HG02943 (cell line): Measurements from ENCODE around the gene HEATR5B.
A peak's percentile ranks its signal among the peaks of the same experiment; 100 is the strongest.
"Not testable (repeated sequence)": the region's sequence is repeated elsewhere in the genome, so short reads cannot be mapped to it uniquely, and the experiment has no call there.

Experiments used
- ATAC-seq: cut with Tn5 transposase; IDR thresholded peaks from one replicate; pipeline ENCODE4 v1.9.1; 2021; ENCODE audit warnings: mild to moderate bottlenecking, low read depth, moderate library complexity; ENCODE audit not compliant: unreplicated experiment

HEATR5B gene

DNA sequence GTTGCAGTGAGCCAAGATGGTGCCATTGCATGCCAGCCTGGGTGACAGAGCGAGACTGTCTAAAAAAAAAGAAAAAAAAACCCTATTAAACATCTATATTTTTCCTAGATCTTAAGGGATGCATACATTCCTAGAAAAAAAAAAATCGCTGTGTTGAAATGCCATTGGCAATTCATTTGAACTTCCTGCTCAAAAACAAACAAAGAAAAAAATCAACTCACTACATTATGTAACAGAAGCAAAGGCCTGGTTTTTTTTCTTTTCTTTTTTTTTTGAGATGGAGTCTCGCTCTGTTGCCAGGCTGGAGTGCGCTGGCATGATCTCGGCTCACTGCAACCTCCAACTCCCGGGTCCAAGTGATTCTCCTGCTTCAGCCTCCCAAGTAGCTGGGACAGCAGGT lies 96.2 kb downstream of the HEATR5B start:
- no peak for ATAC-seq

DNA sequence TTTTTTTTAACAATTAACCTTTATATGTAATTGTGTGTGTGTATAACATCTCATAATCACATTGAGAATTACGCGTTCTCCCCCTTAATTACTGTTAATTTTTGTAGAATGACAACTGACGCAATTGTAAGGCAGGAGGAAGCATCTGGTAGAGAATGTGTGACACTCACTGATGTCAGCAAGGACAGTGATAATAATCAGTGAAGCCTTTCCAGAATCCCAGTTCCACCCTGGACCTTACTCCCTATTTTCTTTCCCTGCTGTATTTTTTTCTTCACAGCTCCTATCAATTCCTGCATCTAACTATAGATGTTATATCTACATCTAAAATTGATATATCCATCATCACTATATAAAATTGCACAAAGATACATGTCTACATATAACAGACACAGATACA lies 101.7 kb downstream of the HEATR5B start:
- ATAC-seq, result no peak

DNA sequence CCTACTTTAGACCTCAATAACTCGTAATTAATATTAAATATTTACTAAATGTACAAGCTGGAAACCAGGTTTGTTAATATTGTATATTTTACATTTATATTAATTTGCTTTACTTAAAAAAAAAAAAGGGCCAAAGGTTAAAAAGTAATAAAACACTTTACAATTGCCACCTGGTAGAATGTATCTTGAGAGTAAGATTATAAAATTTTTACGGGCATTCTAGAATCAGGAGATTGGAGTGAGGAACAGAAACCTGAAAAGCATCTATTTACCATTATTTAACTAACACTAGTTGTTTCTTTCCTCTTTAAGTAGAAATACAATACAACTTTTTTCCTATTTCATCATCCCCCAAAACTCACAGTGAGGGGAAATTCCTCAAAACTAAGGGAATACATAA lies 102.3 kb downstream of the HEATR5B start:
- ATAC-seq, result no peak

DNA sequence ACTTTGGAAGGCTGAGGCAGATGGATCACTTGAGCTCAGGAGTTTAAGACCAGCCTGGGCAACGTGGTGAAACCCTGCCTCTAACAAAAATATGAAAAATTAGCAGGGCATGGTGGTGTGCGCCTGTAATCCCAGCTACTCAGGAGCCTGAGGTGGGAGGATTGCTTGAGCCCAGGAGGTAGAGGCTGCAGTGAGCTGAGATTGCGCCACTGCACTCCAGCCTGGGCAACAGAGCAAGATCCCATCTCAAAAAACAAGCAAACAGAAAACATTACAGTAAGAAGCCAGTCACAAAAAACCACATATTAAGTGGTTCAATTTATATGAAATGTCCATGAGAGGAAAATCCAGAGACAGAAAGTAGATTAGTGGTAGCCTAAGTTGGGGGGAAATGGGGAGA lies 105.2 kb downstream of the HEATR5B start:
- ATAC-seq, result not testable (repeated sequence)

DNA sequence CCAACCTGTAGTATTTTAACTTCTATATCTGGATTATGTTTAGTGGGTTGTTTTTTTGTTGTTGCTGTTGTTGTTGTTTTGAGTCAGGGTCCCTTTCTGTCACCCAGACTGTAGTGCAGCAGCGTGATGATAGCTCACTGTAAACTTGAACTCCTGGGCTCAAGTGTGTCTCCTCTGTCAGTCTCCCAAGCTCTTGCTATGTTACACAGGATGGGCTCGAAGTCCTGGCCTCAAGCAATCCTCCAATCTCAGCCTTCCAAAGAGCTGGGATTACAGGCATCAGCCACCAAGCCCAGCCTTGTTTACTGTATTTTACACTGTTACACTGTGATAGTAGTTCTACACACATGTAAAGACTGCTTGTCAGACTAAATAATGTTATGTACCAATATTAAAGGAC lies 108.1 kb downstream of the HEATR5B start:
- ATAC-seq, result no peak

DNA sequence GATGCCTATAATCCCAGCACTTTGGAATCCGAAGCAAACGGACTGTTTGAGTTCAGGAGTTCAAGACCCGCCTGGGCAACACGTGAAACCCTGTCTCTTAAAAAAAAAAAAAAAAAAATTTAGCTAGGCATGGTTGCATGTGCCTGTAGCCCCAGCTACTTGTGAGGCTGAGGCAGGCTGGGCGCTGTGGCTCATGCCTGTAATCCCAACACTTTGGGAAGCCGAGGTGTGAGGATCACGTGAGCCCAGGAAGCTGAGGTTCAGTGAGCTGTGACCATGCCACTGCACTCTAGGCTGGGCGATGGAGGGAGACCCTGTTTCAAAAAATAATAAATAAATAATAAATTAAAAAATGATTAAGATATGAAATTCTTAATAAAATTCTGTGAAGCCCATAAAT lies 108.9 kb downstream of the HEATR5B start:
- no peak for ATAC-seq

DNA sequence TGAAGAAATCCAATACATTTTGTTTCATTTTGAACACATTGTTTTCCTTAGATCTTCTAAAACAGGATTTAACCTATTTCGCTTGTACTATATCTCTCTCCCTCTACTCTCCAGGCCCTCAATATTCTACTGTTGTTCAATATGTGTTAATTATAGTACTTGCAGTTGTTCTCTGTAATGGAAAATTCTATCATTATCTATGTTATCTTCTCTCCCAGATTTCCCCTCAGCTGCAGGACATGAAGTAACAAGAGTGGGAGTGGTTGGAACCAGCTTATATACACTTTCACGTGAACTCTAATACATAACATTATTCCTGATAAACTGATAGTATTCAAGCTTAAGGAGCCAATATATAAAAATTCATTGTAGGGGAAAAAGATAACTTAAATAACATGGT lies 110.9 kb downstream of the HEATR5B start:
- no peak for ATAC-seq

DNA sequence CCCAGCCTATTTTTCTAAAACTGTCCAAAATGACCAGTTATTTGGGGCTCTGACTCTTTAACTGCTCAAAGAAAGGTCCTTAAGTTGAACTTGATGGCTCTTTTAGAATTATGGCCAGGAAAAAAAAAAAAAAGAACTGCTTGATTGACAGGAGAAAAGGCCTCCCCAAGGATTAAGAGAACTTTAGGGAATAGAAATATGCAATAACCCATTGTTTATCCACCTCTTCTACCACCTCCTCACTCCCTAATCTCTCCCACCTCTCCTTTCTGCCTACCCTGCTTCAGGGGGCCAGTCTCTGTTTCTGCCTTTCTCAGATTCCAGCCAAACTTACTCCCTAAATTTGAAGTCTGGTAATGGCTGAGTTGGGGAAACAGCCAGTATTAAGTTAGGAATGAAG lies 112.2 kb downstream of the HEATR5B start:
- ATAC-seq, result no peak

DNA sequence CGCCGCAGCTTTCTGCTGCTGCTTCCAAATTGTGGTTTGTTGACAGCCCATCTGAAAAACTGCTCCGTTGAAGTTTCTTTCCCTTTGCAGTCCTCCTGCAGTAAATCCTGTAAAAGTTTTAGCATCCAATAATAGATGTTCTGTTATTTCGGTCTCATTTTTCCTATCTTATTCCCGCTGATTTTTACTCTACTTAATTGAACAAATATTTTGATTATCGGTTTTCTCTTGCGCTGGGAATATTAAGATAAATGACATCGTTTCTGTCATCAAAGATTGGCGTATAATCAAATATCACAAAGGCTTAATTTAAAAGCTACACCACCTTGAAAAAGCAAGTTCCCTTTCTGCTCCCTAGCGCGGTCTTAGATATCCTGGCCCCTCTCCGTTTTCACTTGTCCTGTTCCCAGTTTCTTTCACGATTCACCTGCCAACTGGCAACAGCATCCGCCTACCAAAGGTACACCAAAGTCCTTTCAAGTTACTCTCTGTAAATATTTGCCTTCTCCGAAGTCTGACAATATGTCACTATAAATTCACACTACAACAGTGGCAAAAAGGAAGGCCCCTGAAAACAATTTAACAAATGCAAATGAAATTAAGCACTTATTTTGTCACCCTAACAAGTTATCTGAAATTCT lies 116.8 kb downstream of the HEATR5B start:
- ATAC-seq, result no peak

DNA sequence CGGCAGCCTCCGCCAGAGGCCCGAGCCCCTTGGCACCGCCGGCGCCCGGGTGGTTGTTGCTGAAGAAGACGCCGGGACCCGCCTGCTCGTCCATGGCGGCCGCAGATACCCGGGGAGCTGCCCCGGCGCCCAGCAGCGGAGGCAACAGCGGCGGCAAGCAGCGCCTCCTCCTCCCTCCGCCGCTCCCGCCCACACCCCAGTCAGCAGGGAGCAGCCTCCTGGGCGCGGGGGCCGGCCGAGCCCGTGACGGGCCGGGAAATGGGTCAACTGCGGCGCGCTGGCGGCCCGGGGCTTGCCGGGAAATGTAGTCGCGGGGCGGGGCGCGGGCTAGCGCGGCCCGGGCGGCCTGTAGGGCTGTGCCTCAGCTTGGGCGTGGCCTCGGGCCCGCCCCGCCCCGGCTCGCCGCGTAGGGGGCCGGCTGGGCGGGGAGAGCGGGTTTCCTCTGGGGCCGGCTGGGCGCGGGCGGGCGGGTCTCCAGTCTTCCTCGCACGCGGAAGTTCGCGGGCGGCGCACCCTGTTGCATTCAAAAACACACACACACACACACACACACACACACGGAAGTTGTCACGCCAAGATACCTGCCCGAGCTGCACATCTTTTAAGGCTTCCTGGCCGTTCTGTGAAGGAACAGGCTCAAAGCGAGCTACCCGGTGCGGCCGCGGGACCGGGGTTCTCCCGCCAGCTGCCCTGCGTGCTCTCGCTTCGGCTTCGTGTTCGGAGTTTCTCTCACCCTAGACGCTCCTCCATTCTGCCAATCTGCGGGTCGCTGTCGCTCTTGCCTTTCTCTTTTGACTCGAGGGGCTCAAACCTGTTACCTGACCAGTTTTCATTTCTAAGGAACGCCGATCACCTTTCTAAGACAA lies 117.6 kb downstream of the HEATR5B start, which contains the start of gene STRN:
Gene STRN (minus strand): TSS at position 167 of the 866 bp plus-strand sequence. CDS start 73 bp downstream, at position 94.
- peak; percentile 95 for ATAC-seq

DNA sequence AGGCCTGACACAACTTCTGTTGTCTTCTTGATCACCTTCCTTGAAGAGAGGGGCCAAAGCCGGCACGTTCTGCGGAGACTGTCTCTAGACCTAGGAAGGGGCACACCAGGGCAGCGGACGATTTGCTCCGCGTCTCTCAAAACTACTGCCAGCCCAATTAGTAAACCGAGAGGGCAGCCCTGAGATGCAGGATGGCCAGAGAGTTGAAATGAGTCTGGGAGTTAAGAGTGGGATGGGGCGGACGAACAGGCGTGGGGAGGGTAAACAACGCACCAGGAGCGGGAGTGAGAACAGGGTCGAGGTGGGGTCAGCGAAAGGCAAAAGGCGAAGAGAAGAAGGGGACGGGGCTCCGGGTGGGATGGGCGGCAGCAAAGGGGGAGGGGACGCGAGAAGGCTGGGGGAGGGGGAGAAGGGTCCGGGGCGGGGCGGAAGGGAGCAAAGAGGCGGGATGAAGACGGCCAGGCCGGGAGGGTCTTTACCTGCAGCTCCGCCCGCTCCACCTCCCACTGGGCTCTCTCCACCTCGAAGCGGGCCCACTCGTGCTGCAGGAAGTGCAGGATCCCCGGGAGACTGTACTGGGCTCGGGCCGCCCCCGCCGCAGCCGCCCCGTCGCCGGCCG lies 118.3 kb downstream of the HEATR5B start:
- ATAC-seq, result peak; percentile 30

DNA sequence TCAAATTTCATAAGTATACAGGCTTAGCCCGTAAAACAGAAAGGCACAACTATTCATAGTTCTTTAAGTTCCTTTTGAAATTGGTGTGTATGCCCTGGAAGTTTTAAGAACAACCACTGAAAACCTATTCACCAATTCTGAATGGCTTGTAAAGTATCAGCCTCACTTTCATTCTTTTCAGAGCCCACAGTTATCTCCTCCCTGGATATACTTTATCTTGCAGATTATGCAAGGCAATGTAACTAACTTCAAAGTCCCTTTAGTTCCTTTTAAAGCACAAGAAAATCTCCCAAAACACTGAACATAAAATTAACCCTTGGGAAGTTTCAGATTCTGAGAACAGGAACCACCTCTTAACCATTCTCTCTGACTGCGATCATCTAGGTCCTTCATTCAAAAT lies 119.0 kb downstream of the HEATR5B start:
- no peak for ATAC-seq

DNA sequence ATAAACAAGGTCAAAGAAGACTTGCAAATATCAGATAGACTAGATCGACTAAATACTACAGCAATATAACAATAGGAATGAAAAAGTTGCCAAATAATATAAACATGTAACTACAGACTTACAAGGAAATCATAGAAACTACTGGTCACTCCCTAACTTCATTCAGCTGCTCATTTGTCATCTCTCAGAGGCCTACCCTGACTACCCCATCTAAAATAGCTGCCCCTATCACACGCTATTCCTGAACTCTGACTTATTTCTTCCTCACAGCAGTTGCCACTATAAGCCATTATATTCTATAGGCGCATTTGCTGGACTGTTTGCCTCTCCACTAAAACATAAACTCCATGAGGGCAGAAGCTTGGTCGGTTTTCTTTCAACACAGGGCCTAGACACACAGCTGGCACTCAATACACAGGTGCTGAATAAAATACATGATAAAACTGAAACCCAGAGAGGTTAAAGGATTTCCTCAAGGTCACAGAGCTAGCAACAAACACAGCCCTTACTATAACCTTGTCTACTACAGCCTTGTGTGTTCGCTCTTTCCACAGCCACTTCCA lies 119.6 kb downstream of the HEATR5B start:
- ATAC-seq, result no peak

DNA sequence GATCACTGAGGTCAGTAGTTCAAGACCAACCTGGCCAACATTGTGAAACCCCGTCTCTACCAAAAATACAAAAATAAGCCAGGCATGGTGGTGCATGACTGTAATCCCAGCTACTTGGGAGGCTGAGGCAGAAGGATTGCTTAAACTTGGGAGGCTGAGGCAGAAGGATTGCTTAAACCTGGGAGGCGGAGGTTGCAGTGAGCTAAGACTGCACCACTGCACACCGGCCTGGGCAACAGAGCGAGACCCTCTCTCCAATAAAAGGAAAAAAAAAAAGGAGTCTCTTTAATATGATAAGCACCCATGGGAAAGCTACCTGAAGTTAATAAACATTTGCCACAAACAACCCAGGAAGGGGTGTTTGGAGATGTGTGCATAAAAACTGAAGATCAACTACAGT lies 120.4 kb downstream of the HEATR5B start:
- ATAC-seq, result no peak

DNA sequence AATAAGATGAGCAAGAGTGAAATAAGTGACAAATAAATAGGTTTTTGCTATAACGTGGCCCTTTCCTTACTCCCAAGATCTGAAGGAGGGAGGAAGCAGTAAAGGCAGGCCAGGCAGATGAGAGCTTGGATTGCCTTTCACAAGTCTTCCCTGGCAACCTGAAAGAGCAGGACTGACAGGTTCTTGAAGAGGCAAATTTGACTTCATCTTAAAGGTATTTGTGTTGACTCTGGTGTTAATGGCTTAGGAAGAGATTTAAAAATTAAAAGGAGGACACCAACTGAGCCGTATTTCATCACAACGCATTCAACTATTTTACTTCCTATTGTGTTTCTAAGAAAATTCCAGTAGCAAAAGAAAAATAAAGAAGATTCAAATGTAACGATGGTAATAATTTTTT lies 121.1 kb downstream of the HEATR5B start:
- ATAC-seq, result no peak

DNA sequence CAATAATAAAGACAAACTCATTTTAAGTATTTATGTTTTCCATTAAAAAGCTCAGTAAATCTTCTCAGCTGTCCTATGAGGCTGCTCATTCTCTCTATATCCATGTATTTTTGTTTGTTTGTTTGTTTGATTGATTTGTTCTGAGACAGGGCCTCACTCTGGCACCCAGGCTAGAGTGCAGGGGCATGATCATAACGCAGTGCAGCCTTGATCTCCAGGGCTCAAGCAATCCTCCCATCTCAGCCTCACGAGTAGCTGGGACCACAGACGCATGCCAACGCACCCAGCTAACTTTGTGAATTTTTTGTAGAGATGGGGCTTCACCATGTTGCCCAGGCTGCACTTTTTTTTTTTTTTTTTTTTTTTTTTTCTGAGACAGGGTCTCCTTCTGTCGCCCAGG lies 123.4 kb downstream of the HEATR5B start:
- no peak for ATAC-seq

DNA sequence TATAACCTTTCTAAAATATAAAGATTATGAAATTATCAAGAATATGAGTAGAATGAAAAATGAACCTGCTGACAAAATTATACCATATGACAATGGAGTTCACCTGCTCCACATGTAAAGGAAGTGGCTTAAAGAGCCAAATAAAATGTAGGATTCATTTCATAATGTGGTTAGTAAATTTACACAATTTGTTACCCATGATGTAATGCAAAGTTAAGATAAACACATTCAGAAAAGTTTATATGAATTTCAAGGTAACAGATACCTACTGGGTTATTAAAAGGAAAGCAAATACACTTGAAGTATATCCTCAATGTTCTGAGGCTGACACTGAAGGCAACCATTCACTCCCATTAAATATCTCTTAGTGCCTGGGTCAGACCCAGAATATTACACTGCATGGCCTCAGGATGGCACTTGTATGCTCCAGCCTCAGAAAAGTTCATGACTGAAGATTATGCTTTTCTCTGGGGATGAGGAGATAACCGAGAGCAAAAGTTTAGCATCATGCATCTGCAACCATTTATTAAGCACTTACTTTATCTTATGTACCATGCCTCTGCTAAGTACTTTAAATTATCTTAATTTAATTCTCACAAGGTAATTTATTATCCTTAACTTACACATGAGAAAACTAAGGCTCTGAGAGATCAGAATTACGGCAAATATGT lies 124.0 kb downstream of the HEATR5B start:
- ATAC-seq, result no peak

DNA sequence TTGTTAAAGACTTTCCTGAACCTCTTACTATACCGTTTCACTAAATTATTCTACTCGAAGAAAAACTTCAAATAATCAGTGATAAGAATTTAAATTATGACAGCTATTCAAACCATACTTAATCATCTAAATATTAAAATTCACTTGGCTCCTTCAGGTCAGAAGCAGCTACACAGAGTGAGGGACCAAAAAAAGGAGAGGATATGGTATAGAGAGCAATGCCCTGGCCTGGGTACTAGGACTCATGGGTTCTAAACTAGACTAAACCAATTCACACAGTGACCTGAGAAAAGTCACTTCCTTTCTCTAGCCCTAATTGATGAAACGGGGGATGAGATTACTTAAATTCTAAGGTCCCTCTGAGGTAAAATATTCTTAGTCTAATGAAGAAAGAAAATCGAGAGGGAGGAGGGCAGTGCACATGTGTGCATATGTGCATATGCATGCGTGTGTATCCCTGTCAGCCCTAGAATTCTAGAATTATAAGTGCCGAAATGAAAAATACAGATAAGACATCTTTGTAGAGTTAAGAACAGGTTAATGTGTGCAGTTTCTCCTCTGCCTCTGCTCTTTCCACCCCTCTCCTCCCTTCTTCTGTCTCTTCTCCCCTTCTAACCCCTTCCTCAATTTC lies 129.1 kb downstream of the HEATR5B start:
- no peak for ATAC-seq

DNA sequence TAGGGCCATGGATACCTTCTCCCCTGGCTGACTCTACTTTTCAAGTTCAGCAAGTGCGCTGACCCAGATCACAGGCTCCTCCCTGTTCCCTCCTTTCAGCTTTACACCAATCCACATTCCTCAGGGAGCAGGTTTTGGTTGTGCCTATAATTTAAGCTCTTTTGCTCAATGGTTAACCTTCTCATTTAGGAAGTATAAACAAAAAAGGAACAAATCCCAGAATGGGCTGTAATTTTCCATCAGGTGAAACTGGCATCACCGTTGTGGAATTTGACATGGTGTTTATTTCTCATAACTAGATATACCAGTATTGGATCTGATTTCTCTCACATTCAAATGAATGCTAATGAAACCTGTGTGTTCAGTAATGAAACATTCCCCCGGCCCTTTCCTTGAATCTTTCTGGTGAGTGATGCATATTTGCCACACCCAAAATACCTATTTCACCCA lies 131.4 kb downstream of the HEATR5B start:
- no peak for ATAC-seq

DNA sequence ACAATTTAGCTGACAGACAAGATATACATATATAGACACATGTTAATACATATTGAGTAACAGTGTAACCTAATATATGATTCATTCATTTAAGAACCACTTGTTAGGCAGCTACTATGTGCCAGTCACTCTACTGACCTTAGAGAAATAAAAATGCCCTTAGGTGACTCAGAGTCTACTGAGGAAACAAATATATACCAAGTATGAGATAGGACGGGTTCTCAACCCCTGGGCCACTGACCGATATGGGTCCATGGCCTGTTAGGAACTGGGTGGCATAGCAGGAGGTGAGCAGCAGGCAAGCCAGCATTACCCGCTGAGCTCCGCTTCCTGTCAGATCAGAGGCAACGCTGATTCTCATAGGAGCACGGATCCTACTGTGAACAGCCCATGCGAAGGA lies 132.6 kb downstream of the HEATR5B start:
- ATAC-seq, result no peak
